Activated gamma-delta T cell (primary cell): ENCODE results near the gene PRRT4.

Experiments used
- DNase-seq: peaks from one replicate; lab custom pipeline; 2025; lab: John Stamatoyannopoulos, UW
- total RNA-seq, 2 donors: gene quantifications; one replicate each; lab custom pipeline; 2026; lab: John Stamatoyannopoulos, UW

Gene PRRT4
- 0.17 to 0.26 reads per million in 2 donors for total RNA-seq

DNA sequence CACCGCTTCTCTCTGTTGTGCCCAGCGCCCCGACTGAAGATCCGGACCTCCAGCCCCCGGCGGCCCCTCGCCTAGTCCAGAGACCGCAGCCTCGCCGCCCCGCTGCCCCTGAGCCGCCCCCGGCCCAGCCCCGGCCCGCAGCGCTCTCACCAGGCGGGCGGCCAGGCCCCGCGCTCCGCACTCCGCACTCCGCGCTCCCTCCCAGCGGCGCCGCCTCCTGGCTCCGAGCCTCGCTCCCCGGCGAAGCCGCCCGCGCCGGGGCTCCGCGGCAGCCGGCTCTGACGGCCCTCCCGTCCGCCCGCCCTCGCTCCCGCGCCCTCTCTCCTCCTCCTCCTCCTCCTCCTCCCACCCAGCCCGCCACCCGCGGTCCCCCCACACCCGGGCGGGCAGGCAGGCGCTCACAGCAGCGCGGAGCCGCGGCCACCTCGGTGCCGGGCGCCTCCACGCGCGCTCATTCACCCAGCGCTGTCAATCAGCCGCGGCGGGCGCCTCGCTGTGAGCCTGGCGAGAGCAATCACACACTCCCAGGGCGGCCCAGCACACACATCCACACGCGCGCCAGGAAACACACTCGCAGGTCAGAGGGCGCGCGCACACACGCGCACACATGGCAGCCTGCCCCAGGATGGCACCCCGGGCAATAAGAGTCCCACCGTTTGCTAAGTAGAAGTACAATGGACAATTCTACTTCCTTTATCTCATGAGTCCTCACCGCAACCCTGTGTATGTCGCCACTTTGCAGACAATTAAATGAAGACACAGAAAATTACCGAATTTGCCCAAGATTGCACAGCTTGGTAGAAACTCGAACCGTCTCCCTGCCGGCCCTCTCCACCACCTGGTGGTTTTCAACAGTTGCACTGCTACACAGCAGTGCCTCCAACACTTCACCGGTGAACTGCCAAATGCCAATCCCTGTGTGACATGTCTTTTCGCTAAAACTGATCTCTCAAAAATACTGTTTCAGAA, at the start of gene PRRT4:
PRRT4 (minus strand) TSS at position 280 of the 969 bp plus-strand sequence.
- peak; percentile 29 for DNase-seq

DNA sequence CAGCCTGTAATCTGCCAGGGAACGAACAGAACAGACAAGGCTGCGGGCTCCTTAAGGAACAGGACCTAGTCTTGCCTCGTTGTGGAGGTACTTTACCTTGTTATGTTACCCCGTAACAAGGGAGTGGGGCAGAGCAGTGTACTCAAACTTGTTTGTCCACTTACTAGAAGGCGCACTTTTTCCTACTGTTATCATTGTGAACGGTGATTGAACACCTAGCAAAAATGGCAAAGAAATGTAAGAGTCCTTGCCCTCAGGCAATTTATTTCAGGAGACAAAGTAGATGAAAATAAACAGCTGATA, 48.9 kb upstream of the PRRT4 start:
- DNase-seq = no peak

DNA sequence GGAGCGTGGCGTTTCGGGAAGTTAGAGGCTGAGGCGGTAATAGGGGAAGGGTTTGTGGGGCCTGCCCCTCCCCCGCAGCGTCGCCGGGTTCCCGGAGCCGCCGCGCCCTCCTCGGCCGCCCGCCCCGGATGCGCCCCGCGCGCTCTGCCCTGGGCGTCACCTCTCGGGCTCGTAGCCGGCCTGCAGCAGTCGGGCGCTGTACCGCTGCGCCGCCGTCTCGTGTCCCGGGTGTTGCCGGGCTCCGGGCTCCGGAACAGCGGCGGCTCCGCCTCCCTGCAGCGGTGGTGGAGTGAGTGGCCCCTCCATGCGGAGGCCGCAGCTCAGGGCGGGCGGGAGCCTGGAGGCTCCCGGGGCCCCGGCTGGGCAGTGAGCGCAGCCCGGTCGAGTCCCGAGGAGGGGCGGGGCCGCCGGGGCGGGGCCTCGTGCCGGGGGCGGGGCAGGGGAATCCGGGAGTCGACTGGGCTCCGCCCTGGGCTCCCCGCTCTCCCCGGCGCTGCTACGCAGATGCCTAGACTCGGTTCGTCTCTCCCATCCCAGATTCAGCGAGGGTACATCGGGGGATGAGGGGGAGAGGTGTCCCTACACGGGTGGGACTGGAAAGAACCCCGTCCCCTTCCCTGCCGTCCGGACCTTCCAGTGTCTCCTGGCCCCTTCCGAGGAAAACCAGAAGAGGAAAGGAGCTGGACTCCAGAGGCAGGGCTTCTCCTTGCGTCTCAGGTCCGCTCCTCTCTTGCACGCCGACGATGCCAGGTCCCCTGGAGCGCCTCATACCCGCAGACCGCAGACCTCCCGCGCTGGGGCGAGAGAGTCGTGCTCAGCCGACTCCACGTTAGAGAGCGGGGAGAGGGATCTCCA, 48.3 kb upstream of the PRRT4 start, which contains the start of gene IMPDH1:
IMPDH1 (minus strand) TSS at position 387 of the 855 bp plus-strand sequence; CDS start at position 306, 81 bp downstream.
- peak; percentile 77 for DNase-seq

DNA sequence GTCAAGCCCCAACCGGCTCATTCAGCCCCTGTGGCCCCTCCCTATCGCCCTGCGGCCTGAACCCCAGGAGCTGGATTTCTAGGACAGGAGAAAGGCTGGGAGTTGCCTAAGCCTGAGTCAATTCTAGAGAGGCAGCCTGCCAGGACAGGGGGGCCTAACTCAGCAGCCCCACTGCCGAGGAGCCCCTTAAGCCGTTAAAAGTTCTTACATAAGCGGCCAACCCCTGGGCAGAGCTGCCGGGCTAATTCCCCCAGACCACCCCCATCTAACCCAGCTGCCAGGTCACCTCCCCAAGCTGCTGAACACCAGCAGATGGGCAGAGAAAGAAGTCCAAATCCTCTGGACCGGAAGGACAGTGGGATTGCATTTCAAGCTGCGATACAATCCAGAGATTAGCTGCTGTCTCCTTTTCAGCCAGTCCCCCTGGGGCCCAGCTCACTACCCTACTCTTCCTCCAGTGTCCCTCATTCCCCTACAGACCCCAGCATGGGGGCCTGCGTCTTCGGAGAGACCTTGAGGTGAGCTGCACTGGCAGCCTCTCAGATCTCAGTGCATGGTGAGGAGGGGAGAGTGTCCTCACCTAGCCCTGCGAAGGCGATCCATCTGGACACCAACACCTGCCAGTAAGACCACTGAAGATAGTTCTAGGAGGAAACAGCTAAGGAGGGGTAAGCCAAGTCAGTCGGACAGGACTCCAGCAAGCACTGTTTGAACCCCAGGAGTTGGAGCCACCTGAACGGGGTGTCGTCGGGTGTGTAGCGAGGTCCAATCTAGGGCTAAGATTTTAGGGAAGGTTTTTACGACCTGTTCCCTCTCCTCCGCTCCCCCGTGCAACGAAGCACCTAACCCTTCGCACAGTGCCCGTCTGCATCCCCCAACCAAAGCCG, 47.5 kb upstream of the PRRT4 start:
- no peak for DNase-seq

DNA sequence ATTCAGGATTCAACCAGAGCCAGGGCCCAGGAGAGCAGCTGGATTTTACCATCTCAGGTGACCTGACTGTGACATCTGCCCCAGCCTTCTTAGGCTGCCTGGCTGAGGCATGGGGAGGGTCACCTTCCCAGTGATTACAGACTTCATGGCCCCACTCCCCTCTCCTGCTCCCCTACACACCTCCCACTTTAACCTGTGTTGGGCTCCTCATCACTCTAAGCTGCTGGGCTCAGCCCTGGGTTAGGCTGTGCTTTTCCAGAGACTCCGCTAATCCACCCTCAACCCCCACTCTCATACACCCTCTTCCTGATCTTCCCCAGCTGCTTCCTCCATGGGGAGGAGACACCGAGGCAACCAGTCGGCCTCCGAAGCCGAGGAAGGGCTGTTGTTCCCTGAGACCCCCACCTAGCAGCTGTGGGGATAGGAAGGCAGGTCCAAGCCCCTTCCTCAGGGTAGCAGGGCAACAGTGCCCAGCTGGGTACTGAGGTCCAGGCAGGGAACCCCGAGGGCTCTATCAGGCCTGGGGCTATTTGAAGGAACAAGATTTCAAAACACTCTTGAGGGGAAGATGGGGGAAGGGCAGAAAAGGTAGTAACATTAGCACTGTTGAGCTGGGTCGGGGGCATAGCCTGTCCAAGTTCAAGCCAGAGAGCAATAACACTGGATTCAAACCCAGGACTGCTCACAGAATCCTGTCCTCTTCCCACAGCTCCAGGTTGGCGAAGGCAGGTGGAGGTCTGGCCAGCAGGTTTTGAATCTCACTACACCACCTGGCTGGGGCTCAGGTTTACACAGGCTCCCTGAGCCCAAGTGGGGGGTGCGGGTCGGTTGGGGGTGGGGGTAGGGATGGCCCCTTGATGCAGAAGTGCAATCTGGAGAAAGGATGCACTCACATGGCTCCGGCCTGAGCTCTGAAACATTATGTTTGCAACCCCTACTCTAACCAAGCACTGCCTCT, 46.5 kb upstream of the PRRT4 start:
- no peak for DNase-seq

DNA sequence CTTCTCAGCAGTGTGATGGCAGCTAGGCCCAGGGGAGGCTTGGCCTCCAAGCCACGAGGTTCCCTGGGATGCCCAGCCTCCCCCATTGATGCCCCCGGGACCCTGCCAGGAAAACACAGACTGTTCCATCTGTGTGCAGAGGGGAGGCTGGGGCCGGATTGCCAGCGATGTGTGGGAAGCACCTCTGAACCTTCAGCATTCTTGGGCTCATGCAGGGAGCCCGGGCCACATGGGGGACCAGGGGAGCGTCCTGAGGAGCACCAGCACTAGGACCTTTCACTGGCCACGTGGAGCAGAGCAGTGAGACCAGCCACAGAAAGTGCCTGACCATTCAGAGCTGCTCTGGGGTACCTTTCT, 45.7 kb upstream of the PRRT4 start:
- no peak for DNase-seq

DNA sequence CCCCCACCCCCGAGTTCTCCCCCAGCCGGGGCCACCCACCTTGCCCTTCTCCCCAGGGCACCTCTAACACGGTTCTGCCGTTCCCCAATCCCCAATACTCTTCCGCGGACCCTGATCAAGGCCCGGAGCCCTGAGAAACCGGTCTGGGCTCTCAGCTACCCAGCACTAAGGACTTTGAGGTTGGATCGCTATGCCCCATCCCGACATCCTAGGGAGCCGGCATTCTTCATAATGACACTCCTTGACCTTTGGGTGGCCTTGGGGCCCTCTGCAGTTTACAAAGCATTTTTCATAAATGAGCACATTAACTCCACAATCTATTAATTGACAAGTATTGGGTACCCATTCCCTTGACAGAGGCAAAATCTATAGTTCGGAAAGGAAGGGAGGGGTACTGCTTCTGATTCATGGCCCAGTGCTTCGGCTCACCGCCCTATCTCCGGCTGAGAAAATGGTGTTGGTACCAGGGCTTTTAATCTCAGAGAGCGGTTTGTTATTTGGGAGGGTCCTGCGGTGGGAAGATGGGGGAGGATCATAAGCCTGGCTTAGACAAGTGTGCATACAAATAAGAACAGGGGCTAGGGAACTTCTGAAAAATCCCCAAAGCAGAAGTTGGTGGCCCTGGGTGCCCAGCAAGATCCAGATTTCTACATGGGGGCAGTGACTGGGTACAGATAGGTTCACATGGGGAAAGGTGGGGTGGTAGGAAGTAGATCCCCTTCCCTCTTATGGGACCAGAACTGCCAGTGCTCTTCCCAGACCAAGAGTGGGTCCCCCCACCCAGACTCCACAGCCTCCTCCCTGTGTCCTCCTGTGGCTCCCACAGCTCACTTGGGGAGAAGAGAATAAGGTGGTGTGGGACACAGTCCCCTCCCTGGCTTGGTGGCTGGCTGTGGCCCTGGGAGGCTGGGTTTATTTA, 45.1 kb upstream of the PRRT4 start:
- DNase-seq = no peak

DNA sequence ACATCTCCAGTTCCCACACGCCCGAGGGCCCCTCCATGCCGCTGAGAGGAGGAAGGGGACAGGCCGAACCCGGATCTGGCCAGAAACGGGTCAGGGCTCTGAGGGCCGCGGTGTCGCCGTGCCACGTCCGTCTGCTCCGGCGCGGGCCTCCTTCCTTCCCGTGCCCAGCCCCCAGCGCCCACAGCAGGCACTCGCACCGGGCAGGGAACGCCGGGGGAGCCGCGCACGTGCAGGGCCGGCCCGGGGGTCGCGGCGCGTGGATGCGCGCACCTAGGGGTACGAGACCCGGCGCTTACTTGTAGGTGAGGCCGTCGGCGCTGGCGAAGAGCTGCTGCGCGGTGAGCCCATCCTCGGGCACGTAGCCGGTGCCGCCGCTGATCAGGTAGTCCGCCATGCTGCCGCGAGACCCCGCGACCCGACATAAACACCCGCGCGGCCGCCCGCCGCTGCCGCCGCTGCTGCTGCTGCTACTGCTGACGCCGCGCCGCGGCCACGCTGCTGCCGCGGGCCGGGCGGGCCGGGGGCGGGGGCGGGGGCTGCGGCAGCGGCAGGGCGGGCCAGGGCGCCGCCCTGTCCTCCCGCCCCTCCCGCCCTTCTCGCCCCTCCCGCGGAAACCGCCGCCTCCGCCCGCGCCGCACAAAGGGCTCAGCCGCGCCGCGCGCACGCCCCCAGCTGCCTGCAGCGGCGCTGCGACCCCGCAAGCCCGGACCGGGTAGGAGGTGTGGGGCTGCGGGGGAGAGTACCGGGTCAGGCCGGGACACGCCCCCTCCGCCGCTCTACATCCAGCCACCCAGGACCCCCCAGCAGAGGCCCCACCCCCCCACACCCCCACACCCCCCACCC, 44.2 kb upstream of the PRRT4 start:
- peak; percentile 60 for DNase-seq

DNA sequence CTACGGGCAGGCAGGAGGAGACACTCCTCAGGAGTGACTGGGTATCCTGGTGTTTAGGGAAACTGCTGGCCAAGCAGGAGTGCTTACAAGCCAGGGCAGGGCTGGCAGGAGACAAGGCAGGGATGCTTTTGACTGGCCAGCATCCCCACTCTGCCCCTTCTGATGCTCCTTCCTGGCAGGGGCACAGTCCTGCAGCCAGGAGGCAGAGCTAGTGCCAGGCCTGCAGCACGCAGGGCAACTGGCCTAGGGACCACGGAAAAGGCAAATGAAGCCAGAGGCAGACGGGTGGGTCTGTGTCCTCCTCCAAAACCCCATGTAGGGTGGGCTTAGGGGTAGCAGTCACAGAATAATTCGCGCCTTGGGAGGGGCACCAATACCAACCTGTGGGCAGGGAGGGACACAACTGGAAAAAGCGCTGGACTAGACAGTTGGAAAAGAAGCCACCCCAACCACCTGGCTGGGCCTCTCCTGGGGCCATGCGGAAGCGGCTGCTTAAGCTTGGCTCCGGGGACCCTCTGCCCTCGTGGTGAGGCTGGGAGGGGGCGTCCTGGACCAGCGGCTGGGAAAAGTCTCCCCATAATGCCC, 43.5 kb upstream of the PRRT4 start:
- DNase-seq = no peak

DNA sequence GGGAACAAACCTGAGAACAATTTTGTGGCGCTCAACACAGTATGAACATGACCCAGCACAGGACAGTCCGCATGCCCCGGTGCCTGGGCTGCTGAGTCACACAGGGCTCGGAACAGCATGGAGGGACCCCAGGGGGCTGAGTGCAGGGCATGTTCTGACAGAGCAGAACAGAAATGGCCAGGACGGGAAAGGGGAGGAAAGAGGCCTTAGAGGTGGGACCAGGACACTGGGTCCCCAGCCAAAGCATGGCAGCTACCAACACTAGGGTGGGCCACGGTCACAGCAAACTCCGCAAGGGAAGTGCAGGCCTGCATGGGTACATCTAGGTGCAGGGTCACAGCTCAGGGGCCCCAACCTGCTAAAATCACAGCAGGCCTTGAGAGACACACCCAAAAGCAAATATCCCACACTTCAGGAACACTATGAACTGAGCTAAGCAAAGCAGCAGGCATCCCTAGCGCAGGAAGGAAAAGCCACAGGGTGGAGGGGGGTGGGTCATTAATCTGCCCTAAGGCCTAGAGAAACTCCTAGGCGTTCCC, 42.7 kb upstream of the PRRT4 start:
- no peak for DNase-seq

DNA sequence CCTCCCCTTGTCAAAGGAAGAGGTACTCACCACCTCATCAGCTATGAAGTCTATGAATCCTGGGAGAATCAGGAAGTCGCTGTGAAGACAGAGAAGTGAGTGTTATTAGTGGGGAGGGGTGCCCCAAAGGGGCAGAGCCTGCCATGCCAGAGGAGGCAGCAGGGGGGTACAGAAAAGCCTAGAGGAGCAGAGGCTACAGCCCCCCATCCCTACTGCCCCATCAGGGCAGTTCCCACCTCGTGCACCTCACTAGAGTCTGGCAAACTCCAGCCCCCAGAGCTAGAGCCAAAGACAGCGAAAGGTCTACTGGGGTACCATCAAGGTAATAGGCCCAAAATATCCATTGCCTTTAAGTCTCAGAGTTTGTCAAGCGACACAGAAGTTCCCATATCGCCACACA, 42.2 kb upstream of the PRRT4 start:
- no peak for DNase-seq

DNA sequence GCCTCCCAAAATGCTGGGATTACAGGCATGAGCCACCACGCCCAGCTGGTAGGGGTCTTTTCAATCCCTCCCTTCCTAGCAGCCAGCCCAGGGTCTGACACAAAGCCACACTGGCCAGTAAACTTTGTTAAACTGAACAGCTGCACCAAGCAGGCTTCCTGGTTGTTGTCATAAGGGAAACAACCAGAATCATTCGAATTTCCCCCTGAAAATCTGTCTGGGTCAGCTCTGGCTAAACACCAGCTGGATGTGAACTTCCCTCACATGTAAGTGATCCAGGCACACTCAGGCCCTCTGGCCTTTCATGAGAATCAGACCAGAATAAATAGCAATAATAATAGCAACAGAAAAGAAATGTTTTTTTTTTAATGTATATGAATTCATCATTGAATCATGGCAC, 40.9 kb upstream of the PRRT4 start:
- no peak for DNase-seq

DNA sequence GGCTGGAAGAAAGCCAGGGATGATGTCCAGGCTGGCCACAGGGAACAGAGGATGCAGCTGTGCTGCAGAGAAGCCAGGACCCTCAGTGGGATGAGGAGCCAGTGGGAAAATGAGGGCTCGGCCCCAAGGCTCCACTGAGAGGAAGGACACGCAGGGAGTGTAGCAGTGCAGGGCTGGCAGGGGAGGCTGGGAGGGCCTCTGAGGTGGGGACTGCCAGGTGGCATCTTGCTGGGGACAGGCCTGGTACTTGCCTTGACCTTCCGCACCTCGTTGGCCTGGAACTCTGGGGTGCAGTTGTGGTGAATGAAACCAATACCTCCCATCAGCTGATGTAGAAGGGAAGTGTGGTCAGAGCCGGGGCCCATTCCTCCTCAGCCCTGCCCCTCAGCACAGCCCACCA, 39.1 kb upstream of the PRRT4 start:
- DNase-seq = no peak

DNA sequence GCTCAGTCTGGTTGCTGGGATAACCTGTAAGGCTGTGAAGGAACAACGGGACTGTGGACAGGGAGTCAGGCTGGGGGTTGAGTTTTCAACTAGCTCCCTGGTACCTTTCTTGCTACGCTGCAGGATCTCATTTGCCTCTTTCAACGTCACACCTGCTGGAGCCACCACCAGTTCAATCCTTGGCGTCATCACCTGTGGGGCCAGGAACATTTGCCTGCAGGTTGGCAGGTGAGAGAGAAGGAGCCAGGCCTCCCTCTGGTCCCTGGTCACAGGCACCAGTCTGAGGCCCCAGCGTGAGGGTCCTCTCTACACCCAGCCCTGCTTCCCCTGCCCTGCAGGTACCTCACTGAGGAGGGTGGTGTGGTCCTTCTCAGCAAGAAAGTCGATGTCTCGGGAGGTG, 38.5 kb upstream of the PRRT4 start:
- no peak for DNase-seq

DNA sequence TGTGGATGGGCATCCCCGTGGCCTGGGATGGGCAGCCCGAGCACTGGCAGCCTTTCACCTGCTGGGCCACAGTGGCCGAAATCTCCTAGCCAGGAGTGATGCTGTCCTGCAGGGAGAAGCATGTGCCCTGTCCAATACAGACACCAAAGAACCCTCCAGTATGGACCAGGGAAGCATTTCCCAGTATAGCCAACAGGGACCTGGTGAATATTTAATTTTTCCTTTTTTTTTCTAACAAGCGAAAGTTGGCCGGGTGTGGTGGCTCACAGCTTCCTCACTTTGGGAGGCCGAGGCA, 37.3 kb upstream of the PRRT4 start:
- no peak for DNase-seq

DNA sequence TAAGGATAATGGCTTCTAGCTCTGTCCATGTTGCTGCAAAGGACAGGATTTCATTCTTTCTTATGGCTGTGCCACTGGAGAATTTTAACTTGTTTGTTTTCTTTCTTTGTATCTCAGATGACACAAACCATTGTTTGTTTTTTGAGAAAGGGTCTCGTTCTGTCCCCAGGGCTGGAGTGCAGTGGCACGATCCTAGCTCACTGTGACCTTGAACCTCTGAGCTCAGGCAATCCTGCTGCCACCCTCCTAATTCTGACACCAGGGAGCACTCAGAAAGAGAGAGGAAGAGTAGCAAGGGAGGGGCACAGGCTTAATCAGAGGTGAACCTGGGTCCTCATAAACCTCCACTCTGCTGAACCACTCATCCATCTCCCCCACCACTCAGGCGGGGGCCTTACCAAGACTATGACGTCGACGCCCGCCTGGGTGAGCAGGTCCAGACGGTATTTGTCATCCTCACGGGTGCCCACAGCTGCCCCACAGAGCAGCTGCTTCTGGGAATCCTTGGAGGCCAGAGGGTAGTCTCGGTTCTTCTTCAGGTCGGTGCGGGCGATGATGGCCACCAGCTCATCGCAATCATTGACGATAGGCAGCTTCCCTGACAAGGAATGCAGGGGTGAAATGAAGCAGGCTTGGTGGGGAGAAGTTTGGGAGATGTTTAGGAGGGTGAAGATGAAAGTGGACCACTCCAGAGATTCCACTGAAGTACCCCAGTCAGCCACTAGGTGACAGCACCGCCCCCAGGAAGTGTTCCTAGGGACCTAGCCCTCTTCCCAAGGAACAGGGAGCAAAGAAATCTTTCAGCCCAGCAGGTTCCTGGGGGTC, 36.7 kb upstream of the PRRT4 start:
- no peak for DNase-seq

DNA sequence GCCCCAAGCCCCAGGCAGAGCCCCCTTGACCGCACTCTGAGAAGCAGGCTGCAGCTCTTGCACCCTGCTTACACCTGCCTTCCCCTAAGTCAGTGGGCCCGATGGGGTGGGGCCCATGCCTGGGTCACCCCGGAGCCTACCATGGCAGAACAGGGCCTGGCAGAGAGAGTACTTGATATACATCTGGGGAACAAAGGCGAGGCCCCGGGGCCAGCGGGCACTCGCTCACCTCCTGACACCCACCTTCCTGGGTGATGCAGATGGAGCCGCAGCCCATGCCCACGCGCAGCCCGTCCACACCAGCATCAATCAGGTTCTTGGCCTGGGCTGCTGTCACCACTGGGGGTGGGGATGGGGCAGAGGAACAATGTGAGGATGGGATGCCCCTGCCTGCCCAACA, 34.9 kb upstream of the PRRT4 start:
- DNase-seq = no peak
